ENCODE measurements around the gene PCSK1N. TPM values are rescaled to one million over a fixed set of nuclear protein-coding genes. Genes with fewer than 3 reads are reported as not detected.

Gene PCSK1N
- total and polyA plus RNA-seq, 9 of the 15 experiments (the other 6 are each of a cell fraction or from before 2014, with no cell fraction given), result 0.07 to 0.55 (median 0.54) TPM; not detected in 6

- peak within 1 kb of the TSS; percentile 93 for H3K4me2 ChIP-seq (ENCODE audit: insufficient read depth, low read length)
- peak; percentile 69 for ATAC-seq
- ChIA-PET POLR2A (interaction anchor here (0.5 to 1.5 kb wide), 2 partner anchors 14 to 87 kb away, joined by 4 to 6 read pairs; no protein-coding TSS in a partner anchor), CTCF (ENCODE audit: low intra/inter-chr PET ratio) (no interaction called here)
- H3K9me1 ChIP-seq (ENCODE audit: control insufficient read depth, insufficient read depth, low read length), result no peaks in the 10 kb centered on the region
- peak; percentile 75 to 87 (median 80) for DNase-seq (ENCODE audit: extremely low read depth in 1 of 4, low spot score in 3 of 4)
- no peaks in the 10 kb centered on the region for H3K9me3 ChIP-seq (replicated peaks; ENCODE audit: control insufficient read depth, insufficient read depth, low read depth, low read length)
- no TSS peak for BruUV-seq (replicated peaks)
- intact Hi-C loops (cut with micrococcal nuclease) (loop anchor here (5.0 kb wide), 1 partner anchor 89 kb away; the partner anchor contains the start of gene SUV39H1), in situ Hi-C loops (cut with MboI) (no loop called here)
- no CpG with 5 or more reads among the region's 7 CpGs for WGBS (ENCODE audit: insufficient coverage, low coverage, missing lambda C conversion rate)
- peak within 1 kb of the TSS; percentile 85 for H3K27ac ChIP-seq (ENCODE audit: extremely low read depth, low read depth, low read length)
- peaks cover 32% of the 10 kb centered on the region; the same call in 2 of the 3 replicates for H3K36me3 ChIP-seq (ENCODE audit: control insufficient read depth, insufficient read depth, low read length)
- H3K27me3 ChIP-seq (ENCODE audit: control insufficient read depth in 2 of 2, insufficient read depth in 2 of 2, low read length in 2 of 2), result no peaks in the 10 kb centered on the region
- peak; percentile 11 for FAIRE-seq
- H3K4me3 ChIP-seq, result peak within 1 kb of the TSS; percentile 75
- no peaks in the 10 kb centered on the region for H4K20me1 ChIP-seq (replicated peaks; ENCODE audit: control insufficient read depth, insufficient read depth, low read length)
- H3K9ac ChIP-seq (ENCODE audit: insufficient read depth in 1 of 2, low read depth in 2 of 2, low read length in 2 of 2), result peak within 1 kb of the TSS; percentile 94
- H2AFZ ChIP-seq (ENCODE audit: low read depth, low read length), result peak within 1 kb of the TSS; percentile 56
- H3K79me2 ChIP-seq (ENCODE audit: control insufficient read depth, insufficient read depth, low read length), result peaks cover 88% of the 10 kb centered on the region
- H3K4me1 ChIP-seq (replicated peaks in 1 of 2; ENCODE audit: control insufficient read depth in 2 of 2, insufficient read depth in 2 of 2, low read length in 2 of 2), result peaks cover 36 to 62% of the 10 kb centered on the region in 2 experiments; a peak in 4 of 5 replicates
- TF ChIP-seq TAF1 (IDR thresholded peaks at IDR 0.05; ENCODE audit: control insufficient read depth, extremely low read depth, insufficient read depth, low read length, severe bottlenecking) (peak; percentile 53), TEAD1 (CRISPR knock-in tag; IDR thresholded peaks at IDR 0.05) (0 out of 4 replicates have a peak, but pooled peaks of 1 of the 2 experiments have one; percentile 41), PBX2 (CRISPR knock-in tag; IDR thresholded peaks at IDR 0.05; ENCODE audit: low read depth) (no peak), PBX2 (tag; conservative IDR thresholded peaks at IDR 0.05; ENCODE audit: low read depth) (no peak), STAT5A (IDR thresholded peaks at IDR 0.05; ENCODE audit: borderline replicate concordance, low read length) (no peak), SIN3A (IDR thresholded peaks at IDR 0.05; ENCODE audit: borderline replicate concordance in 2 of 2, control insufficient read depth in 1 of 2, low read depth in 2 of 2, low read length in 2 of 2) (0 out of 4 replicates have a peak, but pooled peaks of 1 of the 2 experiments have one; percentile 9), GABPB1 (CRISPR knock-in tag; IDR thresholded peaks at IDR 0.05) (0 out of 2 replicates have a peak, but pooled peaks have one; percentile 17), NRF1 (conservative IDR thresholded peaks at IDR 0.05 in 1 of 2, IDR thresholded peaks at IDR 0.05 in 1 of 2) (no peak), ZNF263 (CRISPR knock-in tag; IDR thresholded peaks at IDR 0.05; ENCODE audit: borderline replicate concordance) (peak; percentile 95), NCOA1 (IDR thresholded peaks at IDR 0.05; ENCODE audit: low read depth) (0 out of 2 replicates have a peak, but pooled peaks have one; percentile 12), POLR2G (IDR thresholded peaks at IDR 0.05; ENCODE audit: low read depth, low read length) (peak; percentile 83), POLR2B (IDR thresholded peaks at IDR 0.05; ENCODE audit: low read depth, partially characterized antibody) (peak; percentile 65), TRIM25 (IDR thresholded peaks at IDR 0.05; ENCODE audit: borderline replicate concordance) (no peak), TAF7 (tag; IDR thresholded peaks at IDR 0.05) (0 out of 2 replicates have a peak, but pooled peaks have one; percentile 16), PHF8 (IDR thresholded peaks at IDR 0.05; ENCODE audit: borderline replicate concordance, low read length) (peak; percentile 39; the same call in 1 of the 2 replicates), EWSR1 (IDR thresholded peaks at IDR 0.05; ENCODE audit: borderline replicate concordance, low read depth, partially characterized antibody) (no peak)
These were observed 49.0 kb downstream of the PCSK1N start, which contains the start of gene GATA1 for GRCh38 chrX:48786341-48786800. Gene GATA1 (plus strand): TSS chrX:48786590. CDS start chrX:48791110, 4,520 bp downstream.

All from K562 (cell line).